ENCODE measurements around the gene GFOD1.

GRCh38 chr6:13445744-13446115, 41.7 kb downstream of the GFOD1 start:
- TF ChIP-seq SUZ12 (IDR thresholded peaks at IDR 0.05) (no peak), TARDBP (IDR thresholded peaks at IDR 0.05) (no peak), FOXM1 (IDR thresholded peaks at IDR 0.05; ENCODE audit: borderline replicate concordance) (no peak), FOXA1 (IDR thresholded peaks at IDR 0.05) (no peak), BHLHE40 (IDR thresholded peaks at IDR 0.05; ENCODE audit: borderline replicate concordance) (no peak), L3MBTL2 (conservative IDR thresholded peaks at IDR 0.05) (no peak)
